ENCODE results near the gene ICA1. TPM values are rescaled to one million over a fixed set of nuclear protein-coding genes. Genes with fewer than 3 reads are reported as not detected.
A peak's percentile ranks its signal among the peaks of the same experiment; 100 is the strongest.

ICA1 gene
- total RNA-seq, 1 donor, result 0.45 TPM

DNA sequence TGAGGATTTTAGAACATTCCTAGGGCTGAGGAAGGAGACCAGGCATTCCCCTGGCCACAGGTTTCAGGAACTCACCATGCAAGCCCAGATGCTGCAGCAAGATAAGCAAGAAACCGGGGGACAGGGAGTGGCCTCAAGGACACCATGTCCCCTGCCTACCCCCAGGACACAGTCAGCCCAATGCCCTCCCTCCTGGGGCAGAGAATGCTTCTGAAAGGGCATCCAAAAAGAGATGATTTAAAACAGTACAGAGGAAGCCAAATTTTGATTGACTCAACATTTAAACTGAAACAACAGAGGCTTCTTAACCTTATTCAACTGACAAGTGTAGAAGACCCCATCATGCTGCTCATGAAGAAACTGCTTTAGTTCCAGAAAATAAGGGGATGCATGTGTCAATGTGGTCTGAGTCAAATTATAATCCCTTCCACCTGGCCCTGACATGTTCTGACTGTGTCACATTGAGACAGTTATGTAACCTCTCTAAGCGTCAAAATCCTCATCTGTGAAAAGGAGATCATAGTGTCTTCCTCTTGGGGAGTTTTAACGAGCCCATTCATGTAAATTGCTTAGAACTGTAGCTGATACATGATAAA, 60.0 kb downstream of the ICA1 start:
- TF ChIP-seq, protein P1, sequence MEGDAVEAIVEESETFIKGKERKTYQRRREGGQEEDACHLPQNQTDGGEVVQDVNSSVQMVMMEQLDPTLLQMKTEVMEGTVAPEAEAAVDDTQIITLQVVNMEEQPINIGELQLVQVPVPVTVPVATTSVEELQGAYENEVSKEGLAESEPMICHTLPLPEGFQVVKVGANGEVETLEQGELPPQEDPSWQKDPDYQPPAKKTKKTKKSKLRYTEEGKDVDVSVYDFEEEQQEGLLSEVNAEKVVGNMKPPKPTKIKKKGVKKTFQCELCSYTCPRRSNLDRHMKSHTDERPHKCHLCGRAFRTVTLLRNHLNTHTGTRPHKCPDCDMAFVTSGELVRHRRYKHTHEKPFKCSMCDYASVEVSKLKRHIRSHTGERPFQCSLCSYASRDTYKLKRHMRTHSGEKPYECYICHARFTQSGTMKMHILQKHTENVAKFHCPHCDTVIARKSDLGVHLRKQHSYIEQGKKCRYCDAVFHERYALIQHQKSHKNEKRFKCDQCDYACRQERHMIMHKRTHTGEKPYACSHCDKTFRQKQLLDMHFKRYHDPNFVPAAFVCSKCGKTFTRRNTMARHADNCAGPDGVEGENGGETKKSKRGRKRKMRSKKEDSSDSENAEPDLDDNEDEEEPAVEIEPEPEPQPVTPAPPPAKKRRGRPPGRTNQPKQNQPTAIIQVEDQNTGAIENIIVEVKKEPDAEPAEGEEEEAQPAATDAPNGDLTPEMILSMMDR (IDR thresholded peaks at IDR 0.05; ENCODE audit: insufficient read depth, low read length), result no peak
- no peak for DNase-seq (ENCODE audit: low read depth)
- H3K4me3 ChIP-seq (ENCODE audit: low read depth, low read length), result no peak overlapping the region

DNA sequence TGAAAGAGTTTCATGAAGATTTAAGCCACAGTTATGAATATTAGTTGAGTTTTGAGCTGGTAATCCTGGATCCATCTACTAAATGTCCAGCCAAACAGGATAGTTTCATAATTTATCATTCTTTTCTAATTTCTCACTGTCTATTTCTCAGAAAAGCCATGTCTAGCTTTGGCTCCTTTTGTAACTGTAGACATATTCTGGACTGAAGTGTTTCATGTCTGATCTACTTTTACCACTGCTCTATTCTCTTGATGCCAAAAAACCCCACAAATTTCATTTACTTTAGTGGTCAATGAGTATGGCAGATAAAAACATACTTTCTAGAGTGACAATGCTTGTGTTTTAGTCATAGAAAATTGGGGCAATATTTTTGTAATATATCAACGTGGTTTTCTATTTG, 61.2 kb downstream of the ICA1 start:
- TF ChIP-seq, protein P1 (IDR thresholded peaks at IDR 0.05; ENCODE audit: insufficient read depth, low read length), result no peak
- H3K4me3 ChIP-seq (ENCODE audit: low read depth, low read length), result no peak overlapping the region
- DNase-seq (ENCODE audit: low read depth), result no peak

DNA sequence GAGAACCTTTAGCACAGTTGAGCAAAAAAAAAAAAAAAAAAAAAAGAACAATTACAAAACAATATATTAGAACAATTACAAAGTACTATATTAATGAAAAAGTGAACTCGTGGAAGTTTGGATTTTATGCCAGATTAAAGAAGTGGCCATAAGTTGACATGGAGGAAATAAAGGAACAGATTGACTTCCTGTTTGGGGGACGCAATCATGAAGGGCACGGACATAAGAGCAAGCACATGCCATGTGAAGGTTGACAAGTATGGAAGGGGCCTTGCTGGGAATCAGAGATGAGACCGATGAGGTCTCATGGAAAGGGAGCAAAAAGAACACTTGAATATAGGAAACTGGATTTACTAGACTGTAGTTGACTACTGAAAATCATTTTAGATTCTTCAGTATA, 61.7 kb downstream of the ICA1 start:
- no peak for DNase-seq (ENCODE audit: low read depth)
- H3K4me3 ChIP-seq (ENCODE audit: low read depth, low read length), result no peak overlapping the region
- TF ChIP-seq, protein P1 (IDR thresholded peaks at IDR 0.05; ENCODE audit: insufficient read depth, low read length), result no peak

DNA sequence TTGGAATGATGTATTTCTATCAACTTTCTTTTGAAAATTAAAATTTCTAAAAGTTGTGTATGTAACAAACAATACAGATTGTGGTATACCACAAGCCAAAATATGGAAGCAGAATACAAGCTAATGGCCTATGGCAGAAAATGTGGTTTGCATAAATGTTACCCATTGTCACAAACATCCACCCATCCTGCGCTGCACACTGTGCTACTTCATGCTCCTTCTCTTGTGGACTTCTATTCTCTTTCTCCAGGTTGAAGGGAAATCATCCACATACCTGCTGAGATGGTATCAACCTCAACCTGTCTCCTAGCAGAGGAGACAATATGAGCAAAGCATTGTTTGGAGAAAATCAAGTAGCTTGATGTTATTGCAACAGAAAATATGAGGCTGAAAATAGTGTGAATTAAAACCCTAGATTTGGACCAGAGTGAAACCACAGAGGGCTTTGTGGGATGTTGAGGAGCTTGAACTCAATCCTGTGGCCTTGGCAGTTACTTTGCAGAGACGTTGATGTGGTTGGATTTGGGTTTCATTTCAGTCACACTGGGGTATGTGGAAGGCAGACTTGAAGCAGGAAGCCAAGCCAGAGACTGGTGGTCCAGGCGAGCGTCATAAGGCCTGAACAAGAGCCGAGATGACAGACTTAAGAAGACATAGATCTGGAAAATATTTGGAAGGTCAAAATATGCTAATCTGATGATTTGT, 63.8 kb downstream of the ICA1 start:
- no peak overlapping the region for H3K4me3 ChIP-seq (ENCODE audit: low read depth, low read length)
- TF ChIP-seq, protein P1 (IDR thresholded peaks at IDR 0.05; ENCODE audit: insufficient read depth, low read length), result no peak
- DNase-seq (ENCODE audit: low read depth), result no peak

DNA sequence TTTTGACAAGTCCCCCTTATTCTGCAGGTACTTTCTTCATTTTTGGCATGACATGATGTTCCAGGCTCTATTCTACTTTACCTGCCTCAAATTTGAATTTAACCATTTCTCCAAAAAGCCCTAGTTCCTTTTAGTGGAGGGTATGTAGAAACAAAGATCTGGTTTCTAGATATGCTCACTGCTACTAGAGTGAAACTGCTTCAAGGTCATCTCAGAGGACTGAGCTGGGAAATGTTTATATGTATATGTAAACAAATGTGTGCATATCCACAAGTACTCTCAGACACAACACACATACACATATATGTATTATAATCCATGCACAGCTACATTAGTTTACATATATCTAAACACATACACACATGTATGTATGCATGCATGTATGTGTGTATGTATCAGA, 69.1 kb downstream of the ICA1 start:
- TF ChIP-seq, protein P1 (IDR thresholded peaks at IDR 0.05; ENCODE audit: insufficient read depth, low read length), result no peak
- DNase-seq (ENCODE audit: low read depth), result no peak
- H3K4me3 ChIP-seq (ENCODE audit: low read depth, low read length), result no peak overlapping the region

DNA sequence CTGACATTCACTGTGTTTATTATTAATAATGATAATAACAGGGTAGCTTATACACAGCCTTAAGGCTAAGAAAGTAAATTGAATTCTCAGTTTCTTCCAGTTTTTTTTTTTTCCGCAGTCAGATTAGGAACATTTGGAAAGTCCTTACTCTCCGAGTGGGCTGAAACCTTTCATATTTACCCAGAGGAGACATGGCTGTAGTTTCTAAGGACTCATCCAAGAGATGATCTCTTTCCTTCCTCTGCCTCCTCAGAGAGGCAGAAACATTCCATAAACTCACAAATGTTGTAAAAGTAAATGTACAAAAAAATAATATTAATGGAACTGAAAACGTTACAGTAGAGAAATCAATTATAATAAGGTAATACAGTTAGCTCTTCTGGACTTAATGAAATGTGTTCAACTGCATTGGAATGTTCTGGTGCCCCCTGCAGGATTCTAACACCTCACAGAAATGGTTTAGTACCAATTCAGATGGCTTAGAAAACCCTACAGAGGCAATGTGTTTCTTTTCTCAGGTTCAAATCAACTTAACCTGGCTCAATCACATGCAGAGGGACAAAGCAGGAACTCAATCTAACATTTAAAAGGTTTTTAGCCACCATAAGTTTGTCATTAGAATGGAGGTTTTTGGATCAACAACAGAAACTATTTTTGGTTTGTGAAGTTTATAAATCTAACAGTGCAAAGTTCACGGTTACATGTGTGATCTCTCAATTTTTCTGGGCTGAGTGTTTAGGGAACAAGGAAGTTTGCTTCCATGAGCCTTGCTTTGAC, 71.7 kb downstream of the ICA1 start:
- no peak overlapping the region for H3K4me3 ChIP-seq (ENCODE audit: low read depth, low read length)
- TF ChIP-seq, protein P1 (IDR thresholded peaks at IDR 0.05; ENCODE audit: insufficient read depth, low read length), result peak; percentile 71
- peak; percentile 76 for DNase-seq (ENCODE audit: low read depth)

Measured in fibroblast of the aortic adventitia (primary cell).